H9 (cell line): ENCODE results near the gene UPP1. TPM values are rescaled to one million over a fixed set of nuclear protein-coding genes. Genes with fewer than 3 reads are reported as not detected.

ENCODE experiments used
- DNase-seq: peaks from one replicate; pipeline ENCODE4 v3.0.0-alpha.2; 2017
- H2AFZ ChIP-seq: one replicate; pipeline ENCODE4 v1.6.1; 2013; ENCODE audit warnings: mild to moderate bottlenecking, low read length, control low read depth, moderate library complexity
- H2AK5ac ChIP-seq: 2 replicates; pipeline ENCODE4 v1.6.1; 2013; ENCODE audit warnings: low read length, control low read depth, mixed read lengths; ENCODE audit not compliant: insufficient read length
- H2BK120ac ChIP-seq: one replicate; pipeline ENCODE4 v1.6.1; 2013; ENCODE audit warnings: low read depth, mild to moderate bottlenecking, low read length, control low read depth, inconsistent platforms; ENCODE audit not compliant: poor library complexity, severe bottlenecking
- H2BK12ac ChIP-seq: 2 replicates; pipeline ENCODE4 v1.6.1; 2013; ENCODE audit warnings: low read length, control low read depth, mixed read lengths, low read depth; ENCODE audit not compliant: insufficient read length
- H2BK15ac ChIP-seq: 2 replicates; pipeline ENCODE4 v1.6.1; 2013; ENCODE audit warnings: low read depth, low read length, control low read depth
- H2BK20ac ChIP-seq: one replicate; pipeline ENCODE4 v1.6.1; 2013; ENCODE audit warnings: low read depth, mild to moderate bottlenecking, low read length, control low read depth, inconsistent platforms; ENCODE audit not compliant: poor library complexity, severe bottlenecking
- H2BK5ac ChIP-seq: 2 replicates; pipeline ENCODE4 v1.6.1; 2013; ENCODE audit warnings: low read length, control low read depth, mixed read lengths; ENCODE audit not compliant: insufficient read length
- H3K14ac ChIP-seq: 2 replicates; pipeline ENCODE4 v1.6.1; 2013; ENCODE audit warnings: low read length, control low read depth; ENCODE audit not compliant: insufficient read depth
- H3K18ac ChIP-seq: 2 replicates; pipeline ENCODE4 v1.6.1; 2013; ENCODE audit warnings: low read depth, mild to moderate bottlenecking, mixed read lengths, low read length, control low read depth; ENCODE audit not compliant: insufficient read length
- H3K23ac ChIP-seq: 2 replicates; pipeline ENCODE4 v1.6.1; 2013; ENCODE audit warnings: low read length, control low read depth, mixed read lengths, low read depth; ENCODE audit not compliant: insufficient read length
- H3K23me2 ChIP-seq: 2 replicates; pipeline ENCODE4 v1.6.1; 2013; ENCODE audit warnings: low read depth, mild to moderate bottlenecking, mixed read lengths, low read length, control low read depth; ENCODE audit not compliant: insufficient read length, poor library complexity, severe bottlenecking
- H3K27ac ChIP-seq: 2 replicates; pipeline ENCODE4 v1.5.1; 2013; ENCODE audit warnings: low read length, control low read depth, mixed read lengths, low read depth; ENCODE audit not compliant: insufficient read length
- H3K27me3 ChIP-seq: 2 replicates; pipeline ENCODE4 v1.6.1; 2013; ENCODE audit warnings: low read length, control low read depth, inconsistent platforms; ENCODE audit not compliant: insufficient read depth
- H3K4ac ChIP-seq: 2 replicates; pipeline ENCODE4 v1.6.1; 2013; ENCODE audit warnings: low read depth, mild to moderate bottlenecking, control low read depth, inconsistent platforms, low read length, moderate library complexity
- H3K4me1 ChIP-seq: 2 replicates; pipeline ENCODE4 v1.6.1; 2013; ENCODE audit warnings: low read length, control low read depth, inconsistent platforms; ENCODE audit not compliant: insufficient read depth
- H3K4me2 ChIP-seq: 2 replicates; pipeline ENCODE4 v1.6.1; 2013; ENCODE audit warnings: low read length, control low read depth, mixed read lengths; ENCODE audit not compliant: insufficient read length, insufficient read depth
- H3K56ac ChIP-seq: 2 replicates; pipeline ENCODE4 v1.6.1; 2013; ENCODE audit warnings: low read depth, mild to moderate bottlenecking, mixed read lengths, low read length, control low read depth; ENCODE audit not compliant: insufficient read length
- H3K79me1 ChIP-seq: 2 replicates; pipeline ENCODE4 v1.6.1; 2013; ENCODE audit warnings: low read depth, mild to moderate bottlenecking, moderate library complexity, low read length, control low read depth, inconsistent platforms; ENCODE audit not compliant: insufficient read depth, poor library complexity, severe bottlenecking
- H3K79me2 ChIP-seq: 2 replicates; pipeline ENCODE4 v1.6.1; 2013; ENCODE audit warnings: low read length, control low read depth, inconsistent platforms; ENCODE audit not compliant: insufficient read depth
- H3K9ac ChIP-seq: 2 replicates; pipeline ENCODE4 v1.6.1; 2013; ENCODE audit warnings: low read length, control low read depth, mixed read lengths; ENCODE audit not compliant: insufficient read length; ENCODE audit errors: extremely low read depth
- H3K9me3 ChIP-seq: one replicate; pipeline ENCODE4 v1.6.1; 2013; ENCODE audit warnings: low read depth, low read length, inconsistent platforms; ENCODE audit not compliant: control insufficient read depth
- H3T11ph ChIP-seq: one replicate; pipeline ENCODE4 v1.6.1; 2013; ENCODE audit warnings: mild to moderate bottlenecking, low read length, control low read depth, inconsistent platforms
- H4K20me1 ChIP-seq: one replicate; pipeline ENCODE4 v1.6.1; 2013; ENCODE audit not compliant: control insufficient read depth, insufficient read length, insufficient read depth
- H4K5ac ChIP-seq: 2 replicates; pipeline ENCODE4 v1.6.1; 2013; ENCODE audit warnings: low read depth, mild to moderate bottlenecking, mixed read lengths, low read length, control low read depth; ENCODE audit not compliant: insufficient read length
- H4K8ac ChIP-seq: replicated peaks from 2 replicates; pipeline ENCODE4 v1.6.1; 2013; ENCODE audit warnings: low read length, control low read depth, mixed read lengths, low read depth; ENCODE audit not compliant: insufficient read length
- H4K91ac ChIP-seq: 2 replicates; pipeline ENCODE4 v1.6.1; 2013; ENCODE audit warnings: low read depth, mild to moderate bottlenecking, moderate library complexity, mixed read lengths, low read length, control low read depth; ENCODE audit not compliant: insufficient read length
- H3K27ac Mint-ChIP-seq, 3 experiments: 2 replicates in 2 of 3; 3 replicates in 1 of 3; pipeline ENCODE4 v1.8.0; 2020 to 2021; ENCODE audit warnings: mixed read lengths in 3 of 3, mild to moderate bottlenecking in 1 of 3, moderate library complexity in 1 of 3
- H3K27me3 Mint-ChIP-seq: 2 replicates; pipeline ENCODE4 v1.8.0; 2021; ENCODE audit warnings: low read depth, mild to moderate bottlenecking, moderate library complexity, mixed read lengths
- H3K36me3 Mint-ChIP-seq, 3 experiments: 2 replicates in 2 of 3; 3 replicates in 1 of 3; pipeline ENCODE4 v1.8.0; 2020 to 2021; ENCODE audit warnings: low read depth in 3 of 3, mixed read lengths in 3 of 3; ENCODE audit not compliant: insufficient read depth in 1 of 3
- H3K4me1 Mint-ChIP-seq, 2 experiments: 2 replicates each; pipeline ENCODE4 v1.8.0; 2020; ENCODE audit warnings: mixed read lengths in 2 of 2
- H3K4me3 Mint-ChIP-seq, 2 experiments: 2 replicates in 1 of 2; 3 replicates in 1 of 2; pipeline ENCODE4 v1.8.0; 2020 to 2021; ENCODE audit warnings: mild to moderate bottlenecking in 2 of 2, mixed read lengths in 2 of 2, moderate library complexity in 1 of 2
- H3K9me3 Mint-ChIP-seq, 2 experiments: 2 replicates in 1 of 2; 3 replicates in 1 of 2; pipeline ENCODE4 v1.8.0; 2020; ENCODE audit warnings: mild to moderate bottlenecking in 2 of 2, mixed read lengths in 2 of 2, moderate library complexity in 1 of 2
- WGBS: extraction: QIAGEN DNeasy Blood & Tissue Kit; methylation state at CpG from one replicate; pipeline ENCODE4 v1.1.7; 2013; ENCODE audit warnings: missing lambda C conversion rate, low lambda C conversion rate, mixed read lengths; ENCODE audit not compliant: insufficient read length; ENCODE audit errors: extremely low coverage; 5-methylcytosine and 5-hydroxymethylcytosine counted together
- total RNA-seq: library from RNA; stranded (reverse); gene quantifications from 2 replicates; pipeline ENCODE4 v1.2.1, GENCODE V29; 2021
- TF ChIP-seq, protein P1 (sequence below): fragments of 200-600 bp; sonication (generic); conservative IDR thresholded peaks from 3 replicates; pipeline ENCODE4 v1.8.0; 2021; ENCODE audit warnings: antibody characterized with exemption, mild to moderate bottlenecking

UPP1 gene
- total RNA-seq, 1 experiment from 2014 or later = 34.2 TPM

DNA sequence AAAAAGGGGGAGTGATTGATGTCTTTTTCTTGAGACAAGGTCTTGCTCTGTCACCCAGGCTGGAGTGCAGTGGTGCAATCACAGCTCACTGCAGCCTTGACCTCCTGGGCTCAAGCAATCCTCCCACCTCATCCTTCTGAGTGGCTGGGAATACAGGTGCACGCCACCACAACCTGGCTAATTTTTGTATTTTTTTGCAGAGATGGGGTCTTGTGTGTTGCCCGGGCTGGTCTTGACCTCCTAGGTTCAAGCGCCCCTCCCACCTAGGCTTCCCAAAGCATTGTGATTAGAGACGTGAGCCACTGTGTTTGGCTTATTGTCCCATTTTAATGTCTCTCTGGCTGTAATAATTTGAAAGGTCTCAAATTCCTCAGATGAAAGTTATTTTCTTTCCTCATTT, 21.8 kb downstream of the UPP1 start:
- Histone ChIP-seq H2BK20ac (no peak overlapping the region), H3K27me3 (no peaks in the 10 kb centered on the region), H2BK120ac (no peak overlapping the region), H3K23ac (no peak overlapping the region), H3K79me1 (no peaks in the 10 kb centered on the region), H2BK5ac (no peak overlapping the region), H2BK12ac (no peak overlapping the region), H3T11ph (no peak overlapping the region), H3K18ac (no peak overlapping the region), H3K14ac (no peak overlapping the region), H3K4me2 (no peak overlapping the region), H3K79me2 (no peaks in the 10 kb centered on the region), H3K9ac (no peak overlapping the region), H4K8ac (no peak overlapping the region), H4K20me1 (no peaks in the 10 kb centered on the region), H2AFZ (no peak overlapping the region), H2BK15ac (no peak overlapping the region), H3K56ac (no peak overlapping the region), H3K4me1 (no peaks in the 10 kb centered on the region), H2AK5ac (no peak overlapping the region), H3K9me3 (no peaks in the 10 kb centered on the region), H3K4ac (no peak overlapping the region), H3K23me2 (no peaks in the 10 kb centered on the region), H4K5ac (no peak overlapping the region), H4K91ac (no peak overlapping the region), H3K27ac (no peak overlapping the region)
- Mint-ChIP-seq H3K9me3 (peaks cover under 1% of the 10 kb centered on the region in 2 experiments; a peak in 3 of 5 replicates), H3K4me1 (peaks cover 15 to 26% of the 10 kb centered on the region in 2 experiments), H3K4me3 (no peak overlapping the region), H3K36me3 (peaks cover 13 to 31% (median 26%) of the 10 kb centered on the region in 3 experiments), H3K27ac (no peak overlapping the region), H3K27me3 (no peaks in the 10 kb centered on the region; the same call in 1 of the 2 replicates)
- TF ChIP-seq, protein P1, sequence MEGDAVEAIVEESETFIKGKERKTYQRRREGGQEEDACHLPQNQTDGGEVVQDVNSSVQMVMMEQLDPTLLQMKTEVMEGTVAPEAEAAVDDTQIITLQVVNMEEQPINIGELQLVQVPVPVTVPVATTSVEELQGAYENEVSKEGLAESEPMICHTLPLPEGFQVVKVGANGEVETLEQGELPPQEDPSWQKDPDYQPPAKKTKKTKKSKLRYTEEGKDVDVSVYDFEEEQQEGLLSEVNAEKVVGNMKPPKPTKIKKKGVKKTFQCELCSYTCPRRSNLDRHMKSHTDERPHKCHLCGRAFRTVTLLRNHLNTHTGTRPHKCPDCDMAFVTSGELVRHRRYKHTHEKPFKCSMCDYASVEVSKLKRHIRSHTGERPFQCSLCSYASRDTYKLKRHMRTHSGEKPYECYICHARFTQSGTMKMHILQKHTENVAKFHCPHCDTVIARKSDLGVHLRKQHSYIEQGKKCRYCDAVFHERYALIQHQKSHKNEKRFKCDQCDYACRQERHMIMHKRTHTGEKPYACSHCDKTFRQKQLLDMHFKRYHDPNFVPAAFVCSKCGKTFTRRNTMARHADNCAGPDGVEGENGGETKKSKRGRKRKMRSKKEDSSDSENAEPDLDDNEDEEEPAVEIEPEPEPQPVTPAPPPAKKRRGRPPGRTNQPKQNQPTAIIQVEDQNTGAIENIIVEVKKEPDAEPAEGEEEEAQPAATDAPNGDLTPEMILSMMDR = no peak
- no peak for DNase-seq
- no CpG with 5 or more reads among the region's 4 CpGs for WGBS
